ENCODE data around the gene ANKRD52. TPM values are rescaled to one million over a fixed set of nuclear protein-coding genes. Genes with fewer than 3 reads are reported as not detected.
"Not testable (repeated sequence)": the region's sequence is repeated elsewhere in the genome, so short reads cannot be mapped to it uniquely, and the experiment has no call there.

ANKRD52 gene
- 10 to 100 TPM; 47.4 to 54.8 TPM for total RNA-seq
- long read RNA-seq, partial matches to known transcripts = 4 of 4 reads
- long read RNA-seq, other reads (novel, unspliced or antisense) = 0 of 4 reads

DNA sequence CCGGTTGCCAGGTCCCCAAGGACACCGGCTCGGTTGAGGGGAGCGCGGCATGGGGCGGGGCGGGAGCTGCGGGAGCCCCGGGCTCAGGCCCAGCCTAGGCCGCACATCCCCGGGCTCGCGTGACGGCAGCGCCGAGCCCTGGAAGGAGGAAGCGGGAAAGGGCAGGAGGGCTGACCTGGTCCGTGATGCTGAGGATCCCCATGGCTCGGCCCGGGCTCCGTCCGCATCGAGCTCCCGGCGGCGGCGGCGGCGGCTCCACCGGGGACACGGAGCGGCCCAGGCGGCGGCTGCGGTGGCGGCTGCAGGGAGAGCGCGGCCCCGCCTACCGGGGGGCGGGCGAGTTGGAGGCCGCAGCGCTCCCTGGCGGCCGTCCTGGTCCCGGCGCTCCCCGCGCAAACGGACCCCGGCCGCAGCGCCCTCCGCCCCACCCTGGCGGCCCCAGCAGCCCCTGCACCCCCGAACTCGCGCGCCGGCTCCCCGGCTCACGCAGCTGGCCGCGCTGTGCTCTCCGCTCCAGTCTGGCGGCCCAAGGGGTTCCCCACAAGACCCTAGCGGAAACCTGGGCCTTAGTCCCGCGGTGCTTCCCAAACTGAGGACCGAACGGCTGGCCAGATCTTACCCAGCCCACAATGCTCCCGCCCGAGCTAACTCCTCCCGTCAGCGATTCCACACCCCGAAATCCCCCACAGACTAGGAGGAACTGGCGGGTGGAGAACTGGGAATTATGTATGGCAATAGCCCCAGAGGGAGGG lies at the start of gene ANKRD52:
TSS of gene ANKRD52 (minus strand) at position 317 of the 752 bp plus-strand sequence. CDS start at position 202, 115 bp downstream.
- ATAC-seq (peak; percentile 94), DNase-seq (peak; percentile 65 to 86)
- intact Hi-C loops (cut with DNase I, micrococcal nuclease) = no loop called here

DNA sequence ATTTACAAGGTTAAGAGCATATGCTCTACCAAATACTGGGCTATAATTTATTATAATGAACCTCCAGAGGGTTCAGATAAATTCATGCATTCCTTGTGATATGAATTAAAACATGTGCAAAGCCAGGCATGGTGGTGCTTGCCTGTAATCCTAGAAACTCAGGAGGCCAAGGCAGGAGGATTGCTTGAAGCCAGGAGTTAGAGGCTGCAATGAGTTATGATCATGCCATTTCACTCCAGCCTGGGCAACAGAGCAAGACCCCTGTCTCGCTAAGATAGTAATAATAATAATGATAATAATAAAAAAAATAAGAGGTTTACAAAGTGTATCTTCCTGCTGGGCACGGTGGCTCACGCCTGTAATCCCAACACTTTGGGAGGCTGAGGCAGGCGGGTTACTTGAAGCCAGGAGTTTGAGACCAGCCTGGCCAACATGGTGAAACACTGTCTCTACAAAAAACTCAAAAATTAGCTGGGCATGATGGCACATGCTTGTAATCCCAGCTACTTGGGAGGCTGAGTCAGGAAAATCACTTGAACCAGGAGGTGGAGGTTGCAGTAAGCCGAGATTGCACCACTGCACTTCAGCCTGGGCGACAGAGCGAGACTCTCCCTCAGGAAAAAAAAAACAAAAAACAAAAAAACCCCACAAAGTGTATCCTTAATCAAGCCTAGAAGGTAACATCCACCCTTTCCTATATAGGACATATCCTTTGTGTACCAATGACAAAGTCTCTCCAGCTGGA lies 49.2 kb upstream of the ANKRD52 start:
- ATAC-seq = no peak
- intact Hi-C loops (cut with DNase I, micrococcal nuclease) = no loop called here

DNA sequence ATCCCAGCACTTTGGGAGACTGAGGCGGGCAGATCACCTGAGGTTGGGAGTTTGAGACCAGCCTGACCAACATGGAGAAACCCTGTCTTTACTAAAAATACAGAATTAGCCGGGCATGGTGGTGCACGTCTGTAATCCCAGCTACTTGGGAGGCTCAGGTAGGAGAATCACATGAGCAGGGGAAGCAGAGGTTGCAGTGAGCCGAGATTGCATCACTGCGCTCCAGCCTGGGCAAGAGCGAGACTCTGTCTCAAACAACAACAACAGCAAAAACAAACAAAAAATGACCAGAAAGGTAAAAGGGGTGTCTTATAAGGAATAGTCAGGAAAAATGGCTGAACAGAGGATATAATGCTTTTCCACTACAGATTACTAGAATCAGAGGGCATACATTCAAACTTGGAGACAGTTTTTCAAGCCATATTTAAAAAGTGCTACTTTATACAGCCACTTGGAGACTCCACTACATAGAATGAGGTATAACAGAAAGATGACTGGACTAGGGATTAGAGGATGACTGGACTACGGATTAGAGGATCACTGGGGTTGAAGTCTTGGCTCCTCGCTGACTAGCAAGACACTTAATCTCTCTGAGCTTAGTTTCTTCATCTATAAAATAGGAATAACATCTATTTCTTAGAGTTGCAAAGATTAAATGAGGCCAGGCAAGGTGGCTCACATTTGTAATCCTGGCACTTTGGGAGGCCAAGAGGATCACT lies 46.8 kb upstream of the ANKRD52 start:
- no peak for ATAC-seq
- intact Hi-C loops (cut with DNase I, micrococcal nuclease) = no loop called here
- no peak for DNase-seq

More for the DNA sequence above, 49.2 kb upstream of the ANKRD52 start:
- DNase-seq = no peak

DNA sequence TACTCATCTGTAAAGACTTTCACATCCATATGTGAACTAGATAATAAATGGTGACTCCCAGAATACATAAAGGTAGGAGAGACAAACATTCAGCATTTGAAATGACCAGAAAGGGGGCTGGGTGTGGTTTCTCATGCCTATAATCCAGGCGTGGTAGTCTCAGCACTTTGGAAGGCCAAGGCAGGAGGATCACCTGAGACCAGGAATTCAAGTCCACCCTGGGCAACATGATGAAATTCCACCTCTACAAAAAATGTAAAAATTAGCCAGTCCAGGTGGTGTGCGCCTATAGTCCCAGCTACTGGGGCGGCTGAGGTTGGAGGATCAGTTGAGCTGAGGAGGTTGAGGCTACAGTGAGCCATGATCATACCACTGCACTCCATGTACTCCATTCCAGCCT lies 46.1 kb upstream of the ANKRD52 start:
- DNase-seq (no peak), ATAC-seq (no peak)
- intact Hi-C loops (cut with DNase I, micrococcal nuclease) = no loop called here

DNA sequence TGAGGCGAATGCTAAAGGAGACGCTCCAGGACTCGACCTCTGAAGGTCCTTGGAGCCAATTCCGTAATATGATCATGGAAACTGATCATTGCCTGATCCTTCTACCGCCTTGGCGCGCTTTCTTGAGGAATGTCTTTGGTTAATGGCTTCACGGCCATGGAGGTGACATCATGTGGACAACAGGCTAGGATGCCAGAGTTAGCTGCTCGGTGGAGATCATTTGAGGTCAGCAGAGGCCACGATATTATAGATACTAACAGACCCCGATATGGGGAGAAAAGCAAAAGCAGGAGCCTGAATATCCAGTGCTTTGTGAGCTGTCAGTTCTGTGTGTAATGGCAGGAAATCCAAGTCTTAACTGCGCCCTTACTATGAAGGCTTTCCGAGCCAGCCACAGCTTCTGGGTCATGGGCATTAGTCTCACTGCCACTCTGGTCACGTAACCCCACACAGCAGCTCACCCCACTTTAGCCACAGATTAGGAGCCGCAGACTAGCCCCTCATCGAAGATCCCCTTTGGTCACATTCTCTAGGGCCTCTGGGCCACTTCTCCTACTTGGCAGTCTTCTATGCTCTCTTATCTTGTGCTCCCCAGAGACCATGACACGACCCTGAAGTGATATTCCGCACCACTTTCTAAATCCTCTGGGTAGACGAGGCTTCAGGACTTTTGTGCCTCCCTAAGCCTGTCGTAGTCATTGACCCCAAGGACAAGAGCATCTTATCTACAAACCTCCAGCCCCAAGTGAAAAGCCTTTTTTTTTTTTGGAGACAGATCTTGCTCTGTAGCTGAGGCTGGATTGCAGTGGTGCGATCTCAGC lies 42.7 kb upstream of the ANKRD52 start:
- intact Hi-C loops (cut with DNase I, micrococcal nuclease) = no loop called here
- DNase-seq (peak; percentile 14 to 38), ATAC-seq (peak; percentile 10)

DNA sequence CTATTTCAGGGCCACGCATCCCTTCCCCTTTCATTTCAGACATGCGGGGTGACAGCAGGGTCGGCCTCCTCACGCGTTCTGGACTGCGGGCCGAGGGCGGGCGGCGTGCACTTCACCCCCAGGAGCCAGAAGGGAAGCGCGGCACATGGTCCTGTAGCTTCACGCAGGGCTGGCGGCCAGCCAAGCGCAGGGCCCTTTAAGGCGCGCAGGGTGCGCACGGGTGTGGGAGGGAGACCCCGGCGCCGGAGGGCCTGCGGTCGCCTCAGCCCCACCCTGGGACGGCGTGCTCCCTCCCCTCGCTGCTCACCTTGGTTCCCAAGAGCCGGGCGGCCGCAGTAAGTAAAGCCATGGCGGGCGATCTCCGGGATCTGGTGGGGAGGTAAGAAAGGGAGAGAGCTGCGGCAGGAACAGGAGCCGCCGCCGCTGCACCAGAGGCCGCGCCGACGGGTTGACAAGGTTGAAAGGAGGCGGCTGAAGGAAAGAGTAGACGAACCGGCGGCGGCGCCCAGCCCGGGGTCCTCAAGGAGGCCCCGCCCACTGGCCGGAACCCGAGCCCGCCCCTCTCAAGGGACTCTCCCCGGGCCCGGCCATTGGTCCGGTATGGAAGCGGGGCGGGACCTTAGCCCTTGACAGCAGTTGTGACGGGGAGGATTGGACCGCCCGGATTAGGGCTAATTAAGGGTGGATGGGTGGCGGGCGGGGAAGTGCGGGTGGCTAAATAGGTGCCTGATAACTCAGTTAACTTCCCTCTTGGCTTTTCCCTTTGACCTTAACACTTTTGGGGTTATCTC lies 41.9 kb upstream of the ANKRD52 start, which contains the start of gene CS:
TSS of gene CS (minus strand) at position 478 of the 791 bp plus-strand sequence. CDS start at position 349, 129 bp downstream.
- DNase-seq (peak; percentile 99 to 100), ATAC-seq (peak; percentile 92)
- intact Hi-C loops (cut with DNase I, micrococcal nuclease) = no loop called here

DNA sequence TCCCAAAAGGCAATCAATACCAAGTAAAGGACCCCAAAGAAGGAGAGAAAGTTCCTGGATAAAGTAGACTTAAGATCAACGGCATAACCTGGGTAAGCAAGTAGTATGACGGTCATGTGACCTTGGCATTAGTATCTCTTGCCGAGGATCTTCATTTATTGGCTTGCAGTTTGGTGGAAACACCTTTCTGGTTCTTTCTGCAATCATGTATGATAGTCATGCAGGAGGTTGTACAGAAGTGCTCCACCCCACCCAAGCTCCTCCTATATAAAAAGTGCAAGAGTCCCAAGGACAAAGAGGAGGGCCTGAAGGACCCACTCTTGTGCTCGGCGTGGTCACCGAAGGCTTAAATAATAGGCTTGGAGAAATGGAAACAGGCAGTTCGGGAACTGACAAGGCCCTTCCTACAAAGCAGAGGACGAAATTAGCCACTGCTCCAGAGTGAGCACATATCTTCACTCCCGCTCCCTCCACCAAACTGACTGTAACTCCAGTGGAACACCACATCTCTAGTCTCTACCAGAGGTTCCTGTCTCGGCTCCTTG lies 41.2 kb upstream of the ANKRD52 start:
- DNase-seq = peak; percentile 53 to 59
- intact Hi-C loops (cut with DNase I, micrococcal nuclease) = no loop called here
- ATAC-seq = peak; percentile 64

DNA sequence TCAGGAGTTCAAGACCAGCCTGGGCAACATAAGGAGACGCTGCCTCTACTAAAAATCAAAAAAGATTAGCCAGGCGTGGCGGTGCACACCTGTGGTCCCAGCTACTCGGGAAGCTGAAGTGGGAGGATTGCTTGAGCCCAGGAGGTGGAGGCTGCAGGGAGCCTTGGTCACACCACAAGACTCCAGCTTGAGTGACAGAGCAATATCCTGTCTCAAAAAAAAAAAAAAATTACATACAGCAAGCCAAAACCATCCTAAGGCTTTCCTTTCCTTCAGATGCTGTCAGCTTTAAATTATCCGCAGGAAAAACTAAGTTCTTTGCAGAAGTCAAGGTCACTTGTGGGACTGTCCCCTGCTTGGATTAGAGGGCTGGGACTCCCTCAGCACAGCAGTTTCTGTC lies 40.6 kb upstream of the ANKRD52 start:
- DNase-seq = no peak
- intact Hi-C loops (cut with DNase I, micrococcal nuclease) = no loop called here
- no peak for ATAC-seq

DNA sequence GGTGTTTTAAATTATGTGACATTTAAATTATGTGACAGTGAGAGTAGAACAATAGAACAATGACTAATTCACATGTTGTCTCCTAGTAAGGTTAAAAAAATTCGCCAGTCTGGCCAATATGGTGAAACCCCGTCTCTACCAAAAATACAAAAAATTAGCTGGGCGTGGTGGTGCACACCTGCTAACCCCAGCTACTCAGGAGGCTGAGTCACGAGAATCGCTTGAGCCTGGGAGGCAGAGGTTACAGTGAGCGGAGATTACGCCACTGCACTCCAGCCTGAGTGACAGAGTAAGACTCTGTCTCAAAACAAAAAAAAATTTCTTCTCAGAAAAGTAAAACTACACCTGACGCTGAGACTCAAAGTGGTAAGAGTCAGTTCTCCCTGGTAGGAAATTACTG lies 39.2 kb upstream of the ANKRD52 start:
- ATAC-seq = no peak
- no peak for DNase-seq
- intact Hi-C loops (cut with DNase I, micrococcal nuclease) = no loop called here

DNA sequence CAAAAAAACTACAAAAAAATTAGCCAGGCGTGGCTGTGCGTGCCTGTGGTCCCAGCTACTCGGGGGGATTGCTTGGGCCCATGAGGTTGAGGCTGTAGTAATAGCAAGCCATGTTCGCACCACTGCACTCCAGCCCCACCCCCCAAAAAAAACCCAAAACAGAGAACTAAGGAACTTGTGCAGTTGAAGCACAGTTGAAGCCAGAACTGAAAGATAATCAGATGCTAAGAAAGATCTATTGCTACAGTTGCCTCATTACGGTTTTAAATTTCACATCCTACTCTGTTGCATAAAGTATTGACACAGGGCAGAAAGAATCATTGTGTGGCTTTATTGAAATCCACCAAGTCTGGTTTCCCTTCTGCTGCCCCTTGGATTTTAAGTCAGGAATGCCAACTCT lies 38.1 kb upstream of the ANKRD52 start:
- intact Hi-C loops (cut with DNase I, micrococcal nuclease) = no loop called here
- ATAC-seq = no peak
- DNase-seq = no peak

DNA sequence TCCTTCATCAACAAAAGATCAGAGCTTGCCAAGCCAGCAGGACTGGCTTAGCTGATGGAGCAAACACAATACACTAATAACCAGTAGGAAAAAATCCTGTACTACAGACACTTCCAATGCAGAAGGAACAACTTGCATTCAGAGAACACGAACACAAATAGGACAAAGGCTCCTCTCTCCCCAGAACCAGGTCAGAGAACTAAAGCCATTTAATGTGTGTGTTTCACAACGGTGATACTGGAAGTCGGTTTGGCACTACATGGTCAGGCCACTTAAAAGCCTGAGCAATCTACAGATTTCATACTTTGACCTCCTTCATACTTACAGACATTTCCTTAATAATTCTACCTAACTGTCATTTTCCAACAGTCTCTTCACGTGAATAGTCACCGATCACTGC lies 35.6 kb upstream of the ANKRD52 start:
- intact Hi-C loops (cut with DNase I, micrococcal nuclease) = no loop called here
- ATAC-seq (no peak), DNase-seq (no peak)

DNA sequence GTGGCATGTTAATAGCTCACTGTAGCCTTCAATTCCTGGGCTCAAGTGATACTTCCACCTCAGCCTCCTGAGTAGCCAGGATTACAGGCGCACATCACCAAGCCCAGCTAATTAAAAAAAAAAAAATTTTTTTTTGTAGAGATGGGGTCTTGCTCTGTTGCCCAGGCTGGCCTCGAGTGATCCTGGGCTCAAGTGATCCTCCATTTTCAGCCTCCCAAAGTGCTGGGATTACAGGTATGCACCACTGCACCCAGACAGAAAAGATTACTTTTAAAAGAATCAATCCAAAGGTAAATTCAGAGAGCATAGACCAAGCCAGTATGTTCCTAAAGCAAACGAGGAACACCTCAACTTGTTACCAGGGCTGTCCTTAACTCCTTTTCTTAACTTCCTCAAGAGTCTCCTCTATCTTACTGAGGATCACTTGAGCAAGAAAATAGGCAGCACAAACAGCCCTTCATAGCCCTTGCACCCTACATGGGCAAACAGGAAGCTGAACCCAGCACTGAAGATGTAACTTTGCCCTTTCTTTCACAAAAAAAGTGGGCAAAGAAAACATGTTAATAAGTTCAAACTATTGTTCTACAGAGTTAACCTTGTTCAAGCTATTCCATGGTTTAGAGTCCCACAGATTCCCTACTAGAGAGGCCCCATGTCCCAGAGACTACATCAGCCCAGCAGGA lies 30.7 kb upstream of the ANKRD52 start:
- intact Hi-C loops (cut with DNase I, micrococcal nuclease) = no loop called here
- DNase-seq (no peak), ATAC-seq (no peak)

DNA sequence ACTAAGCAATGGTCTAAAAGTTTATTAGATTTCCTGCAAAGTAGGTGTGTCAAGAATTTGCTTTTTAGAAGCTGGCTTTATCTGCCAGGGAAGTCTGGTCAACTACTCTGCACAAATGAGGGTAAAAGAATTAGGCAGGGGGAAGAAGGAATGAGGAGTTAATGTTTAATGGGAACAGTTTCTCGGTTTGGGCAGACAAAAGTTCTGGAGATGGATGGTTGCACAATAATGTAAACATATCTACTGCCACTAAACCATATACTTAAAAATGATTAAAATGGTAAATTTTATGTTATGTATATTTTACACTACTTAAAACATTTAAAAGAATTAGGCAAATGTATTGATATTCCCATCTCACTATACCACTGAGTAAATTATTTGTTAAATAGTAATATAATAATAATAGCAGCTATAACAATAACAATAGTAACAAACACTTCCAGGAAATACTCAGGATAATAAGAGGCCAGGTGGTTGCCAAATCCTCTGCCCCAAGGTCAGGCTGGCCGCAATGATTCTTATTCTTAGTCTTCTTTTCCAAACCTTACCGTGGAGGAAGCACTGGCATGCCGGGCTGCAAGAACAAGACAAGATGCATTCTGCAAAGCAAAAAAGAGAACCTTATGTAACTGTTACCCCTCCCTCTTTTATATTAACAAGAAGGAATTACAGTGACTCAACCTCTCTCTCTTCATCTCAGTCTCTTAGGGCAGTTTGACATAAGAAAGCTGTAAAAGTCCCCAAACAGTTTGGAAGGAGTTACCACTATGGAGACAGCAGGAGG lies 28.1 kb upstream of the ANKRD52 start:
- intact Hi-C loops (cut with DNase I, micrococcal nuclease) = no loop called here
- DNase-seq = no peak
- no peak for ATAC-seq

DNA sequence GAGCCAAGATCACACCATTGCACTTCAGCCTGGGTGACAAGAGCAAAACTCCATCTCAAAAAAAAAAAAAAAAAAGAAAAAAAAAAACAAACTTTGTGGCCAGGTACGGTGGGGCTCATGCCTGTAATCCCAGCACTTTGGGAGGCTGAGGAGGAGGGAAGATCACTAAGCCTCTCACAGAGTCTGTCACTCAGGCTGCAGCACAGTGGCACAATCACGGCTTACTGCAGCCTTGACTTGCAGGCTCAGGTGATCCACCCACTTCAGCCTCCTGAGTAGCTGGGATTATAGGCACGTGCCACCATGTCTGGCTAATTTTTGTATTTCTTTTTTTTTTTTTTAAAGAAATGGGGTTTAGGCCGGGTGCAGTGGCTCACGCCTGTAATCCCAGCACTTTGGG lies 26.1 kb upstream of the ANKRD52 start:
- DNase-seq; ATAC-seq; intact Hi-C loops (cut with DNase I, micrococcal nuclease): not testable (repeated sequence)

DNA sequence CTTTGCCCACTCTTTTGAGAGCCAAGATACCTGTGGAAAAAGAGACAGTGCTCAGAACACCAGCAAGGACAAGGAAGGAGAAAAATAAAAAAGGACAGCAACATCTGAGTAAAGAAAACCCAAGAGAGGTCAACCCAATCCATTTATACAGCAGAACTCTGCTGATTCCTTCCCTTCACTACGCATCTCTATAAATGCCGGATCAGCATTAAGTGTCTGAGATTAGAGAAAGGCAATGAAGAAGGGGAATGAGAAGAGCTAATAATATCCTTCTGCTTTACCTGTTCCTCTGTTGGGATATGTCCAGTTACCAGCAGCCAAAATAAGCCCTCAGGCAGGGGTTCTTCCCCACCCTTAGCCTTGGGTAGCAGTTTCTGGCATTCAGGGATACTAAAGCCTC lies 24.4 kb upstream of the ANKRD52 start:
- intact Hi-C loops (cut with DNase I, micrococcal nuclease) = no loop called here
- ATAC-seq = no peak
- no peak for DNase-seq

DNA sequence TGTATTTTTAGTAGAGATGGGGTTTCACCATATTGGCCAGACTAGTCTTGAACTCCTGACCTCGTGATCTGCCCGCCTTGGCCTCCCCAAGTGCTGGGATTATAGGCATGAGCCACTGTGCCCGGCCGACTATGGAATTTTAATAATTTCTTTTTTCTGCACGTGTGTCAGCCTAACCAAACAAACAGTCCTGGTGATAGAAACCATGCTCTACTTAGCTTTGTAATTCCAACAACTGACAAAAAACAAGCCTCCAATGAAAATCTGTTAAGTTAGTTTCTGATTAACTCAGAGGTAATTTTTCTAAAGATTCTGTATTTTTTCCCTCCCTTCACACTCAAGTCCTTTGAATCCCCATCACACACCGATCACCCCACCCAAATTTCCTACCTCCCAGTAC lies 23.8 kb upstream of the ANKRD52 start:
- ATAC-seq (no peak), DNase-seq (no peak)
- intact Hi-C loops (cut with DNase I, micrococcal nuclease) = no loop called here

All from left colon (tissue), 2 donors.